Keratinocyte (primary cell): ENCODE results near the gene RPH3AL. TPM values are rescaled to one million over a fixed set of nuclear protein-coding genes. Genes with fewer than 3 reads are reported as not detected.

Source experiments
- DNase-seq: peaks from one replicate; pipeline ENCODE4 v3.0.0-alpha.2; 2011; ENCODE audit warnings: low read depth, missing footprints, low spot score
- FAIRE-seq: peaks from 2 replicates; lab custom pipeline; 2011; peaks lifted over from hg19 to GRCh38; lab: Jason Lieb, UNC
- H2AFZ ChIP-seq: 2 replicates; pipeline ENCODE4 v1.6.0; 2012; ENCODE audit warnings: low read length, control low read depth, inconsistent platforms; ENCODE audit not compliant: control insufficient read depth
- H3K27ac ChIP-seq: 2 replicates; pipeline ENCODE4 v1.5.1; 2011; ENCODE audit warnings: low read length; ENCODE audit not compliant: control insufficient read depth, insufficient read depth
- H3K27me3 ChIP-seq: 3 replicates; pipeline ENCODE4 v1.6.0; 2011; ENCODE audit warnings: low read length; ENCODE audit not compliant: control insufficient read depth, insufficient read depth; ENCODE audit errors: extremely low read depth
- H3K36me3 ChIP-seq, 2 experiments: 2 replicates in 1 of 2; 3 replicates in 1 of 2; pipeline ENCODE4 v1.5.1; 2011; ENCODE audit warnings: low read length in 2 of 2, mild to moderate bottlenecking in 1 of 2; ENCODE audit not compliant: control insufficient read depth in 2 of 2, insufficient read depth in 2 of 2; ENCODE audit errors: extremely low read depth in 1 of 2
- H3K4me1 ChIP-seq: 3 replicates; pipeline ENCODE4 v1.5.1; 2011; ENCODE audit warnings: low read length; ENCODE audit not compliant: control insufficient read depth, insufficient read depth; ENCODE audit errors: extremely low read depth
- H3K4me2 ChIP-seq: 3 replicates; pipeline ENCODE4 v1.6.0; 2011; ENCODE audit warnings: low read depth, low read length; ENCODE audit not compliant: control insufficient read depth, insufficient read depth; ENCODE audit errors: extremely low read depth
- H3K4me3 ChIP-seq, 3 experiments: fragments of 200-600 bp in 1 of 3; sonication (generic) in 1 of 3; 2 replicates in 2 of 3; 3 replicates in 1 of 3; pipeline ENCODE4 v1.5.1; 2011 to 2016; ENCODE audit warnings: low read length in 3 of 3, mild to moderate bottlenecking in 3 of 3, control low read depth in 2 of 3, inconsistent platforms in 1 of 3, low read depth in 1 of 3, mixed read lengths in 1 of 3, mixed run types in 1 of 3, moderate library complexity in 1 of 3; ENCODE audit not compliant: control insufficient read depth in 2 of 3, insufficient read depth in 2 of 3; ENCODE audit errors: extremely low read depth in 1 of 3
- H3K79me2 ChIP-seq: 2 replicates; pipeline ENCODE4 v1.6.0; 2012; ENCODE audit warnings: low read length; ENCODE audit not compliant: control insufficient read depth, insufficient read depth
- H3K9ac ChIP-seq: 3 replicates; pipeline ENCODE4 v1.6.0; 2011; ENCODE audit warnings: low read length; ENCODE audit not compliant: control insufficient read depth, insufficient read depth; ENCODE audit errors: extremely low read depth
- H3K9me1 ChIP-seq: 3 replicates; pipeline ENCODE4 v1.6.0; 2011; ENCODE audit warnings: low read length; ENCODE audit not compliant: control insufficient read depth, insufficient read depth; ENCODE audit errors: extremely low read depth
- H3K9me3 ChIP-seq: 2 replicates; pipeline ENCODE4 v1.5.1; 2012; ENCODE audit warnings: low read depth, low read length; ENCODE audit not compliant: control insufficient read depth
- H4K20me1 ChIP-seq: 3 replicates; pipeline ENCODE4 v1.6.0; 2011; ENCODE audit warnings: low read length; ENCODE audit not compliant: control insufficient read depth, insufficient read depth; ENCODE audit errors: extremely low read depth
- CTCF ChIP-seq, 3 experiments: IDR thresholded peaks in 1 of 3; conservative IDR thresholded peaks in 1 of 3; optimal IDR thresholded peaks in 1 of 3; 2 replicates in 2 of 3; 3 replicates in 1 of 3; pipeline versions ENCODE3 to v1.5.1; 2011; ENCODE audit warnings: low read length in 3 of 3, mild to moderate bottlenecking in 3 of 3, moderate library complexity in 2 of 3, control low read depth in 1 of 3, inconsistent platforms in 1 of 3; ENCODE audit not compliant: insufficient read depth in 2 of 3; ENCODE audit errors: extremely low read depth in 1 of 3
- EZH2 ChIP-seq: IDR thresholded peaks from one replicate; pipeline ENCODE4 v1.6.1; 2012; ENCODE audit warnings: inconsistent platforms, mild to moderate bottlenecking, low read length, moderate library complexity
- dilution Hi-C: fragments of 300-500 bp; cut with MboI; formaldehyde crosslinking; loops from one replicate; pipeline ENCODE4 v1.7.0; 2020; ENCODE audit warnings: low sequenced_read_pairs; ENCODE audit not compliant: extremely low pct_ligation_motif_present
- polyA plus RNA-seq, 5 experiments: library from polyadenylated mRNA; depleted of rRNA in 3 of 5; stranded (reverse) in 3 of 5; stranded (forward) in 1 of 5; unstranded in 1 of 5; fragments of >200 nt; gene quantifications; 1 replicate in 1 of 5; 2 replicates in 3 of 5; 3 replicates in 1 of 5; pipeline versions ENCODE4 v1.2.1 to v1.2.3, GENCODE V29; 2011 to 2012; ENCODE audit warnings: missing spikeins in 2 of 5, low read depth in 1 of 5, low replicate concordance in 1 of 5

The RPH3AL gene
- polyA plus RNA-seq, 1 donor (not counting 4 experiments of a cell fraction or from before 2014, with no cell fraction given) = 0.31 TPM

GRCh38 chr17:296379-296778 is 56.2 kb downstream of the RPH3AL start:
- Histone ChIP-seq H4K20me1 (no peaks in the 10 kb centered on the region), H2AFZ (no peak overlapping the region), H3K27me3 (no peaks in the 10 kb centered on the region), H3K79me2 (no peaks in the 10 kb centered on the region), H3K9ac (no peak overlapping the region), H3K9me3 (no peaks in the 10 kb centered on the region), H3K4me2 (no peak overlapping the region), H3K4me3 (no peak overlapping the region), H3K4me1 (no peaks in the 10 kb centered on the region), H3K36me3 (no peaks in the 10 kb centered on the region), H3K27ac (no peak overlapping the region), H3K9me1 (no peaks in the 10 kb centered on the region)
- DNase-seq (no peak), FAIRE-seq (no peak)
- dilution Hi-C loops = no loop called here
- TF ChIP-seq CTCF (optimal IDR thresholded peaks at IDR 0.05 in 1 of 3, IDR thresholded peaks at IDR 0.05 in 1 of 3, conservative IDR thresholded peaks at IDR 0.05 in 1 of 3; ENCODE audit: extremely low read depth in 1 of 3, insufficient read depth in 2 of 3, low read length in 3 of 3) = no peak
- no peak for TF ChIP-seq EZH2

GRCh38 chr17:292531-293382 is 59.9 kb downstream of the RPH3AL start:
- Histone ChIP-seq H3K36me3 (no peaks in the 10 kb centered on the region), H4K20me1 (no peaks in the 10 kb centered on the region), H3K4me3 (no peak overlapping the region), H3K9me1 (no peaks in the 10 kb centered on the region), H3K79me2 (no peaks in the 10 kb centered on the region), H2AFZ (no peak overlapping the region), H3K27me3 (peaks cover 3% of the 10 kb centered on the region), H3K9me3 (no peaks in the 10 kb centered on the region), H3K9ac (no peak overlapping the region), H3K27ac (no peak overlapping the region), H3K4me1 (no peaks in the 10 kb centered on the region), H3K4me2 (no peak overlapping the region)
- no peak for DNase-seq
- FAIRE-seq = no peak
- TF ChIP-seq EZH2 (no peak), CTCF (optimal IDR thresholded peaks at IDR 0.05 in 1 of 3, IDR thresholded peaks at IDR 0.05 in 1 of 3, conservative IDR thresholded peaks at IDR 0.05 in 1 of 3; ENCODE audit: extremely low read depth in 1 of 3, insufficient read depth in 2 of 3, low read length in 3 of 3) (no peak)
- dilution Hi-C loops = no loop called here
